Small intestine (tissue), 7 donors: ENCODE measurements around the gene COASY. TPM values are rescaled to one million over a fixed set of nuclear protein-coding genes. Genes with fewer than 3 reads are reported as not detected.

ENCODE experiments used
- DNase-seq, 2 donors: peaks; one replicate each; pipeline versions ENCODE4 v3.0.0 to v3.0.0-alpha.2; 2013
- FAIRE-seq: peaks from 2 replicates; lab custom pipeline; 2012; peaks lifted over from hg19 to GRCh38; lab: Jason Lieb, UNC
- H3K27ac ChIP-seq, 3 donors: one replicate each; pipeline ENCODE4 v1.5.1; 2013; ENCODE audit warnings: low read length in 2 of 3, mild to moderate bottlenecking in 2 of 3, control low read depth in 1 of 3, inconsistent platforms in 1 of 3, low read depth in 1 of 3, moderate library complexity in 1 of 3
- H3K27me3 ChIP-seq, 3 donors: one replicate each; pipeline ENCODE4 v1.6.1; 2013; ENCODE audit warnings: low read length in 3 of 3, inconsistent platforms in 1 of 3; ENCODE audit not compliant: control insufficient read depth in 3 of 3, insufficient read depth in 3 of 3
- H3K36me3 ChIP-seq, 3 donors: one replicate each; pipeline ENCODE4 v1.6.1; 2013; ENCODE audit warnings: low read length in 3 of 3, inconsistent platforms in 1 of 3, low read depth in 1 of 3, mild to moderate bottlenecking in 1 of 3, moderate library complexity in 1 of 3; ENCODE audit not compliant: control insufficient read depth in 3 of 3, insufficient read depth in 2 of 3
- H3K4me1 ChIP-seq, 3 donors: one replicate each; pipeline ENCODE4 v1.6.1; 2013; ENCODE audit warnings: low read length in 2 of 3, inconsistent platforms in 1 of 3, low read depth in 1 of 3, mild to moderate bottlenecking in 1 of 3, moderate library complexity in 1 of 3; ENCODE audit not compliant: control insufficient read depth in 3 of 3, insufficient read depth in 2 of 3
- H3K4me3 ChIP-seq, 3 donors: one replicate each; pipeline ENCODE4 v1.5.1; 2013; ENCODE audit warnings: low read length in 3 of 3, control low read depth in 1 of 3, inconsistent platforms in 1 of 3, low read depth in 1 of 3, mild to moderate bottlenecking in 1 of 3, moderate library complexity in 1 of 3
- H3K9me3 ChIP-seq, 2 donors: one replicate each; pipeline ENCODE4 v1.6.1; 2013; ENCODE audit warnings: low read depth in 1 of 2, low read length in 1 of 2; ENCODE audit not compliant: control insufficient read depth in 2 of 2, insufficient read depth in 1 of 2
- WGBS, 3 donors: extraction: QIAGEN DNeasy Blood & Tissue Kit; methylation state at CpG; one replicate each; pipeline ENCODE4 v1.1.7; 2013; 5-methylcytosine and 5-hydroxymethylcytosine counted together
- polyA plus RNA-seq, 4 donors: library from polyadenylated mRNA; stranded (reverse) in 3 of 4; unstranded in 1 of 4; fragments of 200-250 nt in 3 of 4; fragments of 120-200 nt in 1 of 4; gene quantifications; one replicate each; pipeline versions ENCODE4 v1.2.1 to v1.2.3, GENCODE V29; 2013
- donor health status: healthy with polysubstance abuse.
- donor health status: control.
- donor health status: control.
- donor health status: Bipolar disorder and iron deficiency.
- donor health status: healthy.

The COASY gene
- polyA plus RNA-seq, 4 donors, result 72.6 to 153 (median 101) TPM

- Histone ChIP-seq H3K4me3 (no peak overlapping the region), H3K27me3 (no peaks in the 10 kb centered on the region), H3K36me3 (peaks cover 5 to 57% (median 14%) of the 10 kb centered on the region in 3 donors), H3K4me1 (no peaks in the 10 kb centered on the region), H3K9me3 (no peaks in the 10 kb centered on the region), H3K27ac (no peak overlapping the region)
- no peak for DNase-seq
- WGBS, 3 donors, result 81 to 100% (median 85%) methylated on average over 2 of the region's 2 CpGs
- no peak for FAIRE-seq
These were observed 28.9 kb downstream of the COASY start for GRCh38 chr17:42590886-42591285.

- FAIRE-seq, result no peak
- Histone ChIP-seq H3K36me3 (peaks cover 5 to 57% (median 11%) of the 10 kb centered on the region in 3 donors), H3K4me3 (no peak overlapping the region)
These were observed 29.5 kb downstream of the COASY start for GRCh38 chr17:42591411-42591810.

GRCh38 chr17:42596386-42596785 lies 34.4 kb downstream of the COASY start:
- H3K9me3 ChIP-seq, result no peaks in the 10 kb centered on the region
- no peak overlapping the region for H3K27ac ChIP-seq
- DNase-seq (no peak), FAIRE-seq (no peak)
- H3K36me3 ChIP-seq, result peaks cover 0 to 29% (median 0%) of the 10 kb centered on the region in 3 donors
- H3K4me1 ChIP-seq, result no peaks in the 10 kb centered on the region
- no peaks in the 10 kb centered on the region for H3K27me3 ChIP-seq
- no peak overlapping the region for H3K4me3 ChIP-seq
- WGBS, 3 donors, result 85 to 92% (median 89%) methylated on average over 3 of the region's 3 CpGs

More at GRCh38 chr17:42591411-42591810, 29.5 kb downstream of the COASY start:
- DNase-seq, result no peak
- H3K27ac ChIP-seq, result no peak overlapping the region
- H3K27me3 ChIP-seq, result no peaks in the 10 kb centered on the region
- H3K4me1 ChIP-seq, result no peaks in the 10 kb centered on the region
- 91 to 98% (median 94%) methylated on average over 9 of the region's 9 CpGs for WGBS, 3 donors
- H3K9me3 ChIP-seq, result no peaks in the 10 kb centered on the region

GRCh38 chr17:42598905-42599304 lies 37.0 kb downstream of the COASY start:
- no peaks in the 10 kb centered on the region for H3K9me3 ChIP-seq
- H3K4me3 ChIP-seq, result no peak overlapping the region
- WGBS, 3 donors, result 58 to 80% (median 58%) methylated on average over 2 of the region's 2 CpGs
- no peaks in the 10 kb centered on the region for H3K27me3 ChIP-seq
- no peak for FAIRE-seq
- peaks cover 0 to 34% (median 0%) of the 10 kb centered on the region in 3 donors for H3K36me3 ChIP-seq
- no peak overlapping the region for H3K27ac ChIP-seq
- no peaks in the 10 kb centered on the region for H3K4me1 ChIP-seq
- no peak for DNase-seq

- H3K27ac ChIP-seq, result no peak overlapping the region
- H3K4me1 ChIP-seq, result peaks cover 0 to 13% (median 6%) of the 10 kb centered on the region in 3 donors
- H3K36me3 ChIP-seq, result peaks cover 0 to 21% (median 0%) of the 10 kb centered on the region in 3 donors
- H3K27me3 ChIP-seq, result no peaks in the 10 kb centered on the region
- WGBS, 3 donors, result 94 to 96% (median 94%) methylated on average over 7 of the region's 7 CpGs
- no peak for FAIRE-seq
- no peaks in the 10 kb centered on the region for H3K9me3 ChIP-seq
- no peak for DNase-seq
- no peak overlapping the region for H3K4me3 ChIP-seq
These were observed 41.4 kb downstream of the COASY start for GRCh38 chr17:42603318-42603717.

- WGBS, 3 donors, result 40 to 53% (median 50%) methylated on average over 3 of the region's 3 CpGs
- Histone ChIP-seq H3K4me1 (peaks cover 0 to 21% (median 8%) of the 10 kb centered on the region in 3 donors), H3K9me3 (no peaks in the 10 kb centered on the region), H3K27me3 (no peaks in the 10 kb centered on the region), H3K4me3 (peak overlapping the region in 2 of 3 donors; percentile 69 to 100), H3K36me3 (peaks cover 0 to 22% (median 2%) of the 10 kb centered on the region in 3 donors), H3K27ac (no peak overlapping the region)
- DNase-seq (no peak), FAIRE-seq (no peak)
These were observed 45.8 kb downstream of the COASY start for GRCh38 chr17:42607769-42608168.

- H3K4me3 ChIP-seq, result peak overlapping the region; percentile 64 to 100 (median 69)
- peaks cover 0 to 21% (median 8%) of the 10 kb centered on the region in 3 donors for H3K4me1 ChIP-seq
- H3K36me3 ChIP-seq, result peaks cover 2 to 29% (median 5%) of the 10 kb centered on the region in 3 donors
- FAIRE-seq, result no peak
- H3K27ac ChIP-seq, result peak overlapping the region; percentile 77 to 95 (median 86)
- peak; percentile 18 to 43 for DNase-seq
- H3K9me3 ChIP-seq, result no peaks in the 10 kb centered on the region
- 0% methylated on average over 29 to 30 of the region's 30 CpGs for WGBS, 3 donors
- no peaks in the 10 kb centered on the region for H3K27me3 ChIP-seq
These were observed 46.6 kb downstream of the COASY start for GRCh38 chr17:42608305-42609181.

GRCh38 chr17:42609182-42609813 lies 47.4 kb downstream of the COASY start, which contains the start of the genes RETREG3 and TUBG1:
RETREG3 (minus strand) TSS chr17:42609374; CDS start chr17:42609324, 50 bp downstream.
TUBG1 (plus strand) TSS chr17:42609683; CDS start chr17:42609738, 55 bp downstream.
- H3K4me1 ChIP-seq, result peaks cover 0 to 21% (median 8%) of the 10 kb centered on the region in 3 donors
- 0% methylated on average over 44 to 66 of the region's 66 CpGs for WGBS, 3 donors
- peak; percentile 99 to 100 for DNase-seq
- H3K27me3 ChIP-seq, result no peaks in the 10 kb centered on the region
- no peaks in the 10 kb centered on the region for H3K9me3 ChIP-seq
- peaks cover 2 to 34% (median 8%) of the 10 kb centered on the region in 3 donors for H3K36me3 ChIP-seq
- no peak for FAIRE-seq
- H3K27ac ChIP-seq, result peak within 1 kb of the TSS; percentile 77 to 95 (median 86)
- H3K4me3 ChIP-seq, result peak within 1 kb of the TSS; percentile 68 to 100 (median 82)
